HG02610 (cell line): ENCODE results near the gene HDAC9.
"Not testable (repeated sequence)": the region's sequence is repeated elsewhere in the genome, so short reads cannot be mapped to it uniquely, and the experiment has no call there.

Experiments used
- ATAC-seq: cut with Tn5 transposase; IDR thresholded peaks from one replicate; pipeline ENCODE4 v1.9.1; 2021; ENCODE audit warnings: mild to moderate bottlenecking, moderate library complexity; ENCODE audit not compliant: unreplicated experiment

The HDAC9 gene

DNA sequence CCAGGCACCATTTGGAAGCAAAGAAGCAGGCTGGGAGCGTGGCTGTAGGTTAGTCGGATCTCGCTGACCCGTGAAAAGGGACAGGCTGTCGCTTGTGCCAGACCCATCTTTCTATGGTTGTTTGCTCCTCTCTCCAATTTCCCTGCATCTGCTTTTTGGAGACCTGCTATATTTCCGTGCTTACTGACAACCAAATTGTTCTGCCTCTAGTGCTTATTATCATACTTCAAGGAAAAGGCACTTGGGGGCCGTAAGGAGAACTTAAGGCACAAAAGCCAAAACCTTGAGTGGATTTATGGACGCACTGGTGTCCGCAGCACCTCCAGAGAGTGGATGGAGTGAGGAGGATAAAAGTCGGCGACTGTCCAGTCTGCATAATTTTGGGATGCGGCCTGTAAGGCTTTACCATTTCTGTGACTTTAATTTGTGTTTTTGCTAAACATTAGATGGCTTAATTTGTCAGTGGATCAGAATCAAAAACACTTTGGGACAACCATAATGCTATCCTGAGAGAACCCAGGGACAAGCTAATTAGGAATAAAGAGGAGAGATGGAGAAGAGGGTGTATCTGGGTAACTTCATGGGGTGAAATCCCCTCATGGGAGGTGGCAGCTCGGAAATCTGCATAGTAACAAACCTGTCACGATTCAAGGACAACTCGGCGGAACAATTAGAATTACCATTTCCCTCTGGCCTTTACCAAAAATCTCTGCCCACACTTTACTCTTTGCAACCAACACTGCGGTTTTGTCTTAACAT lies 206.7 kb downstream of the HDAC9 start:
- no peak for ATAC-seq

DNA sequence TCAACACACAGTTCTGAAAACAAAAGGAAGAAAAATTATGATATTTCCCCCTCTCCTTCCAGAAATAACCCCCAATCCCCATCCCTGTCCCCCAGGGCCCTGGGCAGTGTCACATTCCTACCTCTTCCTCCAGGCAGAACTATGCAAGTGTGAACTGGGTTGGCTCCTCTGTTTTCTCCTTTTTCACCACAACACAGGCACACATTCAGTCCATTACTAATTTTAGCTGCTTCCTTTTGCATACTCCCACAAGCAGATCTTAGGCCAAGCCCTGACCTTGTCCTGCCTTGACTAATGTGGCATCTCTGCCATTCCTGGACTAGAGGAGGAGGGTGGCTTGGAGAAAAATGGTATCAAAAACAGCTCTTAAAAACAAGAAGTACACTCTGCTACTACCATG lies 208.1 kb downstream of the HDAC9 start:
- no peak for ATAC-seq

DNA sequence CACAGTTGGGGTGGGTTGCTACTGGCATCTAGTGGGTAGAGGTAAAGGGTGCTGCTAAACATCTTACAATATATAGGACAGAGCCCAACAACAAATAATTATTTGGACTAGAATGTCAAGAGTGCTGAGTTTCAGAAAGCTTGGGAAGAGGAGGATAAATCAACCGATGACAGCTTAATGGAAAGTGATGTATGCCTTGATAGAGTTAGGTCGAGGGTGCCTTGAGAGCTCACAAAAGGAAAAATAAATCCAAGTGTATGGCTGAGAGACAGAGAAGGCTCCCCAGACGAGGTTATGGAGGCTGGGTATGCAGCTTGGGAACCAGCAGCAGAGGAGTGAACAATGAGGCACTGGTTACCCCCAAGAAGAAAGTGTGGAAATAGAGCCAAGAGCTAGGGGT lies 211.1 kb downstream of the HDAC9 start:
- no peak for ATAC-seq

DNA sequence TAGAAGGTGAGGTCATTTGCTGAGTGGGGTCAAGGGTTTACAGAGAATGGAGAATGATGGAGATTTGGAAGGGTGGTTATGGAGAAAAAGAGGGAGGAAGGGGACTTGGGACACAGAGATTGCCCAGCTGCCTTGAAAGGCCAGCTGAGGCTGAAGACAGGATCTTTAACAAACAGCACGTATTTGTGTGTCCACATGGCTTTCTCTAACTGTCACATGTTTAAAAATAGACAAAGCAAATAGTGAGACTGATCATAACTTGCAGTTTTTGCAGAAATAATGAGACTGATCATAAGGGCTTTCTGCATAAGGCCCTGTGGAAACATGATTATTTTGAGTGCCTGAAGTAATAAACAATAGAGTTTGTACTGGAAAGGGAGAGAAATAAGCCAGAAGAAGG lies 212.7 kb downstream of the HDAC9 start:
- ATAC-seq: no peak

DNA sequence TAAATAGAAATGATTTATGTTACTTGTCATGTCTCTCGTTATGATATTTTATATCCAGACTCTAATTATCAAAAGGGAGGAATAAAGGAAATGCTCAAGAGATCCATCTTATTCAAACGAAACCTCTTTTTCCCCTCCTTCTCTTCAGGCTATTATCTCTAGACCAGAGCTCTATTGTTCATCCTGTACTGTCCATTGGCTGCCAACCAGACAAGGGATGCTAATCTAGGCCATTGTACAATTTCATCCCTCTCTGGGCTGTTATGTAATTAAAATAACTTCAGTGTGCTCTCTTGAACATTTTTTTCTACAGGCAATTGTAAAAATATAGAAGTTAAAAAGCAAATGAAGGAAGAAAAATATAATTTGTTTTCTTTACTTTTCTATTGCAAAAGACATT lies 220.4 kb downstream of the HDAC9 start:
- no peak for ATAC-seq

DNA sequence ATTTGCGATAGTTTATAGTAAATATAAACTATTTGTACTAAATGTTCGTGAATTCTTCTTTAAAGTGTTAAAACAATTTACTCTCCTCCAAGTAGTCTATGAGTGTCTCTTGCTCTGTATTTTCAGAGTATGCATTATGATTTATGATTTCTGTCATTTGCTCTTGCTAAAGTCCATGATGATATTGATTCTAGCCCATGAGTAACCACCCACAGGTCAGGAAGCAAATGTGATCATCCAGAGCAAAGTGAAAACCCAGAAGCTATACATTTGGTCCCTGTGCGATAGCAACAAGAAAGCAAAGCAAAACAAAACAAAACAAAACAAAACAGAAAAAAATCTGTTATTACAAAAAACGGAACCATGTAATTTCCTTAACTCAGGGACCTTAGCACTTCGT lies 225.9 kb downstream of the HDAC9 start:
- no peak for ATAC-seq

DNA sequence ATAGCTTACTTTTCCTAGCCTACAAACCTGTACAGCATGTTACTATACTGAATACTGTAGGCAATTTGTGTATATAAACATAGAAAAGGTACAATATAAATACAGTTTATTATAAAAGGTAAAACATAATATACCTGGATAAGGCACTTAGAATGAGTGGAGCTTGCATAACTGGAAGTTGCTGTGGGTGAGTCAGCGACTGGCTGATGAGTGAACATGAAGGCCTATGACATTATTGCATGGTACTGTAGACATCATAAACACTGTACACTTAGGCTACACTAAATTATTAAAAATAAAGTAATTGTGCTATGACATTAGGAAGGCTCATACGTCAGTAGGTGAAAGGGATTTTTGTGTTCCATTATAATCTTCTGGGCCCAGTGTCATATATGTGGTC lies 228.8 kb downstream of the HDAC9 start:
- no peak for ATAC-seq

DNA sequence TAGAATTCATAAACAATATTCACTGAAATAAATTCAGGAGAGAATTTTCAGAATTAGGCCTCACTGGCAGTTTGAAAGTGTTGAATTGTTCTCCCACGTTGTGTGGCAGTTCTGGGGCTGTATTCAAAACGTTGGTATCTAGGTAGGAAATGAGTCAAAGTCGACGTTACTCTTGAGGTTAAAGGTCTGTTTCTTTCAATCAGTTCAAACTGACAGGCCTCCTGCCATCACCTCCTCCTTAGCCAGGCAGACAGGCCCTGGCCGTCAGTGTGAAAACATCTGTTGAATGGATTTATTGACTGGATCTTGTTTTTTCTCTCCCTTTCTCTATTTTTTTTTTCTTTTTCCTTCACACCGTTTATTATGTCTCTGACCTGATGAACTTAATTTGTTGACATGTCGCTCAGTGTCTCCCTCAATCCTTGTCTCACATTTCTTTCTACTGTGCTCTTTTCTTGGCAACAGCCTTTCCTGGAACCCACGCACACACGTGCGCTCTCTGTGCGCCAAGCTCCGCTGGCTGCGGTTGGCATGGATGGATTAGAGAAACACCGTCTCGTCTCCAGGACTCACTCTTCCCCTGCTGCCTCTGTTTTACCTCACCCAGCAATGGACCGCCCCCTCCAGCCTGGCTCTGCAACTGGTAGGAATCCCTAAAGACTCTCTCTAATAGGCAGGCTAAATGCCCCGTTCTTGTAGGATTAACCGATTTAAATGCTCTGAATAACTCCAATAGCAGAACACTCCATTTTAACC lies 231.7 kb downstream of the HDAC9 start:
- no peak for ATAC-seq

DNA sequence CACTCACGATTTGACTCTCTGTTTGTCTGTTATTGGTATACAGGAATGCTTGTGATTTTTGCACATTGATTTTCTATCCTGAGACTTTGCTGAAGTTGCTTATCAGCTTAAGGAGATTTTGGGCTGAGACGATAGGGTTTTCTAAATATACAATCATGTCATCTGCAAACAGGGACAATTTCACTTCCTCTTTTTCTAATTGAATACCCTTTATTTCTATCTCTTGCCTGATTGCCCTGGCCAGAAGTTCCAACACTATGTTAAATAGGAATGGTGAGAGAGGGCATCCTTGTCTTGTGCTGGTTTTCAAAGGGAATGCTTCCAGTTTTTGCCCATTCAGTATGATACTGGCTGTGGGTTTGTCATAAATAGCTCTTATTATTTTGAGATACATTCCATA lies 240.5 kb downstream of the HDAC9 start:
- not testable (repeated sequence) for ATAC-seq

DNA sequence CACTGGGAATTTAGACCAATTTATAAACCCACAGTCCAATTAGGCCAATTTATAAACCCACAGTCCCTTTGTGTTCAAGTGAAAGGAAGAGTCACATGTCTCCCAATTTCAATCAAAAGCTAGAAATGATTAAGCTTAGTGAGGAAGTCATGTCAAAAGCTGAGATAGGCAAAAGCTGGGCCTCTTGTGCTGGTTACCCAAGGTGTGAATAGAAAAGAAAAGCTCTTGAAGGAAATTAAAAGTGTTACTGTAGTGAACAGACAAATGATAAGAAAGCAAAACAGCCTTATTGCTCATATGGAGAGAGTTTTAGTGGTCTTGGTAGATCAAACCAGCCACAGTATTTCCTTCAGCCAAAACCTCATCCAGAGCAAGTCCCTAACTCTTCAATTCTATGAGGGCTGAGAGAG lies 245.0 kb downstream of the HDAC9 start:
- ATAC-seq: peak; percentile 90

DNA sequence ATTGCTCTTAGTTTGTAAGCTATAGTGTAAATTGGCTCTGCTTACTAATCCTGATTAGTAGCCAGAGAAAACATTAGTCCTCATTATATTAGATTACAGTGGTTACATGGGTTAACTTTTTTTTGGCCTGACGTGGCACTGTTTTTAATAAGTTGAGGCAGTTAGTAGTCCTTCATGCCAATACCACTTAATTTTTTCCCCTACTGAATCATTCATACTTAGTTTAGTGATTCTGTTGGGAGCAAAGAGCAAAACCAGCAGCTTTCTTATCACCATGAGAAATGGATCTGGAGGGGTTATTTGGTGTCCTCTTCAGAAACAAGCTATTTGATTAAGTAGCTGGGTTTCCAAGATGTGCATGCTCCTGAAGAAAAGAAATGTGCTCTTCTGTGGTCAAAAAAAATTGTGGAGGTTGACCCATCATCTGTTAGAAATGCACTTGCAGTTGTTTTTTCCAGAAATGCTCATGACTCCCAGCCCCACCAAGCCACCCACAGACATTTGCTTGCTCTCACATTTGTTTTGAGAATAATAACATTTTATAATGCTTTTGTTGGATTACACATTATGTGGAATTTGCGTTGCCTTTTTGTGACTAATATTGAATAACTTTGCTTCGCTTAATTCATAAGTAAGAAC lies 258.5 kb downstream of the HDAC9 start:
- no peak for ATAC-seq

DNA sequence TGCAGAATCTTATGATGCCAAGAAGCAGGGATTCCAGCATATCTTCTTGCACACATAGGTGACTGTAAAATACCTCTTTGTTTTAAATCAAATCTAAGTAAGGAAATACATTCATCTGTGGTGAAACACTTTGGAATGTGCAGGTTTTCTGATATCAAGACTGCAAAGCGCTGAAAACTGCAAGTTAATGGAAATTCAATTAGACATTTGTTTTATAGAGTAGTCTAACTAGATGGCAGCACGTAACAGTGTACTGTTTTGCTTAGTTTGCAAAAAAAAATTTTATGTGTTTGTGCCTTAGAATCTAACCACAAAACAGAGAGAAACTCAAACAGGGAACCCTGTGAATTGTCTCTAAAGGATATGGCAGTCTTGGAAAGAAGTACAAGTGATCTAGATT lies 259.2 kb downstream of the HDAC9 start:
- ATAC-seq: no peak

DNA sequence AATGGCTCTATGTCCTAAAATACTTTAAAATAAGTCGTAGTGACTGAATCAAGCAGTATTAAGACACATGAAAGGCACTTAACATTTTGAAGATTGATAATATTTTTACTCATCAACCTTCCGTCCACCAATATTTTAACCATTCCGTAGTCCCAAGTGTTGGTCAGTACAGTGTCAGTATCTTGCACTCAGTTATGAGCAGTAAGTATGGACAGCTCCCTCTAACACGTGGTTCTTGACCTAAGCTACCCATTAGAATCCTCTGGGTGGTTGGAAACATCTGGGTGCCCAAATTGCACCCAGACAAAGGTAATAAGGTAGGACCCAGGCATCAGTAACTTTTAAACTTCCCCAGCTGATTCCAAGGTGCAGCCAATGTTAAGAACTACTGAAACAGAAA lies 260.2 kb downstream of the HDAC9 start:
- ATAC-seq: no peak

DNA sequence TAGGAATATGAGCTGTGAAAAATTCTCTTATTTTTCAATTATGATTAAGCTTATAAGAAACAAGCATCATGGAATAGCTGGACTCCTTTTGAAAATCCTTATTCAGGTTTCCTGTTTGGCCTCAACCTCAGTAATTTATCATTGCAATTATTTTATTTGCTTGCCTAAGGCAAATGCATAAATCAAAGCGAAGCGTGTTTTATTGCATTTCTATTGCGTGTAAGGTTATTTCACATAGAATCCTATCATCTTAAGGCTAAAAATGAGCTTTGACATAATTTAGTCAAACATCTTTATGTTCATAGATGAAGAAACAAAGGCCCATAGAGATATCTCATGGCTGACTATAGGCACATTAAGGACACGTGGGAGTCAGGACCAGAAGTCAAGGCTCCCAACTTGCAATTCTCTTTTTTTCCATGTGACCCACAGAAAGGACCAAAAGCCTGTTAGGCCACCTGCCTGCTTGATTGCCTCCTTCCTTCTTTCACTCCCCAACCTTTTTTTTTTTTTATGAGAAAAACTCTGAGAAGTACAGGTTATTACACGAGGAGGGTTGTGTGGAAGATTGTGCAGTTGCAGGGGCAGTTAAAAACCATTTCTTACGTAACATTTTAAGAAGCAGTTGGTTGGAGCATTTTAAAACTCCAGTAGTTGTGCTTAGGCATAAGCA lies 261.0 kb downstream of the HDAC9 start:
- ATAC-seq: no peak

DNA sequence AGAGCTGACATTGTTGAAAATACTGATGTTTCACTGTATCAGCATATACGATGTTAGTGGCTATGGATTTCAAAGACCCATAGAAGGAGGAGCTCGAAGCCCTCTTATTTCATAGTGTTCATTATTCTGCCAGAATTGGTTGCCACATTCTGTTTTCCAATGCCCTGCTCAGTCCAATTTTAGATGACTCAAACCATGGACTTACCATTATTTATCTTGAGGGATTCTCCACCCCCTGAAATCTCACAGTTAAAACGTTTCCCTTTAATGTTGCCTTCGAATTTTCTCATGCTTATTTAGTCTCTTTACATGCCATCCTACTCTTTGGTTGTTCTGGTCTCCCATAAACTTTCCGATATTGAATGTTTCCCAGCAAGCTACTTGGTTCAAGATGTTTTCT lies 264.5 kb downstream of the HDAC9 start:
- ATAC-seq: no peak

DNA sequence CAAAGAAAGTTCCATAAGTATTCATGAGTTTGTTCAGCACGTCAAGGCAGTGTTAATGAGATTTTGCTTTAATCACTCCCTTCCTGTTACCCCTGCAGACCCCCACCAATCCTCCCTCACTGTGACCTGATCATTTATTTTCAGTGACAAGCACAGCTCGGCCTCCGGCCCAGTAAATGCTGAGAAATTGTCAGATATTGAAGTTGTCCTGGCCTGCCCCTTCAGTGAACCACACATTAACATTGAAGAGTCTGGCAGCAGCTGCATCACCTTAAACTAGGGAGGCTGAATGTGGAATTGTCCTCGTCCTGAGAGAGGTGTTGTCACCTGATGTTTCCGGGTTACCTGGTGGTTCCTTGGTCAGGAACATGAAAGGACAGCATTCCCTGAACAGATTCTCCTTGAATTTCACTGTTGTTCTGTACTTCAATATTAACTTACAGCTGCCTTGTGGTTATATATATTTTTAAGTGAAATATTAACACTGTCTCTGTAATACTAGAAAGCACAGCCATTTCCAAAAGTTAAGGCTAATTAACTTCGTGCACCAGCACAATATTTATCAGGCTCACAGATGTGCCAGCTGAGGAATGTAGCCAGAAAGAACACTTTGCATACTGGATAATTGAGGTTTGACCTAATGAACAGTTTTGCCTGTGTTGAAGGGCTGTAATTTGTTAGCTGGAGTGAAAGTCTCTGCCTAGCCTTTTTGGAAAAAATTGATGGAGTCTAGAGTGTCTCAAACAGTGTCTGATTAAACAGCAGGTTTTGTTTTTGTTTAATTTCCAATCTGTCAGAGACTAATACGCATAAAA lies 265.3 kb downstream of the HDAC9 start:
- ATAC-seq: no peak

DNA sequence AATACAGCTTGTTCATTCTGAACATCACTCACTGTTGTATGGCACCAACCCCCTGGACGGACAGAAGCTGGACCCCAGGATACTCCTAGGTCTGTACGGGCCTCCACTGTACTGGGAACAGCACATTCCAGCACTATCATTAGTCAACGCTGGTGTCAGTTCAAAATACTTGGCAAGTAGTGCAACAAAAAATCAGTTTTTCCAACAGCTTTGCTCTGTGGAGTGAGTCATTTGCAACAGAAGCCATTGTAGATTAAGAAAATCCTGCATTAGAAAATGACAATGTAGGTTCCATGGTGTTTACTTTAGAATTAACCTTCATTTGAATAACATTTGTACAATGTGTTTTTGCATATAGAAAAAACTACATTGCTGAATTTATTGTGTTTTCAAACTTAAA lies 266.6 kb downstream of the HDAC9 start:
- no peak for ATAC-seq

DNA sequence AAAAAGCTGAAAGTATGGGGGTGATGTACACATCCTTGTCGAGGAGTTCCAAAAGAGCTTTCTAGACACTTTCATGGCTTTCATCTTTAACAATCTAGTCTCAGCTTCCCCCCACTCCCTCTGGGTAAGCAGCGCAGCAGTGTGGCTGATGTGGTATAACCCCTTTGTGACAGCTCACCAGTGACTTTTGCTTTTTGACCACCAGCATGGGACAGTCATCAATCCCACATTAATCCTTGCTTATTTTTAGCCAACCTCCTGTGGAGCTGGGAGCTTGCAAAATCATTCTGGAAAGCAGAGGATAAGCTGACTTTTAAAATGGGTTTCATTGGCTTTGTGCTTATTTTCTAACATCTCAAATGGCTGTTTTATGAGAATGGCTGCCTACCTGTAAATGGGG lies 272.7 kb downstream of the HDAC9 start:
- ATAC-seq: no peak

DNA sequence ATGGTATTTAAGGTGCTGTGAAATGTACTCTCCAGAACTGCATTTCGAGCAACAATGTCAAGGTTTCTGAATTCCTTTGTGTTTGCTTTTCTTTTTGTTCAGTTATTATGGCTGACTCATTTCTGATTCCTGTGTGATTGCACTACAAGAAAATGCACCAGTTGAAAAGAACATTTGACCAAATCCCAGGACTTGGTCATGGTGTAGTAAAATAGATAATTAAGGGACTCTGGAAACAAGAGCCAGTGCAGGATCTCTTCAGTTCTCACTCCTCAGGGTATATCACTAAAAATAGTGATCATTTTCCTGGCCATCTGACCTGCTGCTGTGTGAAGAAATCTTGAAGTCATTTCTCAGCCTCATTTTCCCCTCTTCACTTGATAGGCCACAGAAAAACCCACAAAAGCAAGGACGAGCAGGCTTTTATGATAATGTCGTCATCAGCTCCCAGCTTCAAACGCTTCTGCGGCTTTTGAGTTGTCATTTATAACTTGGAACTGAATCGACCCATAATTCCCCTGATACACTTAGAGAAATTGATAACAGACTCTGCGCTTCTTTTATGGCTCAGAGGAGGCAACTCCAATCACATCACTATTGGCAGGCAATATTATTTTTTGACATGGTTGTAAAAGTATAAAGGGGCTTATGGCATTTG lies 274.7 kb downstream of the HDAC9 start:
- no peak for ATAC-seq

DNA sequence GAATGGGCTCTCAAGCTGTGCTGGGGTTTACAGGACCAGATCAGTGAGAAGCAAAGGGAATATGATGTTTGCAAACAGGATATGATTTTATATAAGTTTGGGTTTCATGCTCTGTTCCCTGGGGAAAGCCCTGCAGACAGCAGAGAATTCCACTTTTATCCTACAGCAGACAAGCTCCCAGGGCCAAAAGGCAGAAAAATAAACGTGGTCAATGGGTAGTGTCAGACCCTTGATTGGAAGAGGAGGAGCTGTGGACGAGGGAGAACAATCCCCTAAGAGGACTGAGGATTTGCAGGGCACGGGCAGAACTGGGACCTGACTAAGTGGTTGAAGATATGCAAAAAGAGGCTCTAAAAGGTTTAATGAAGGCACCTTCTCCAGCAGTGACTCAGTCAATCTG lies 275.3 kb downstream of the HDAC9 start:
- ATAC-seq: no peak
